NB4 (cell line): Measurements from ENCODE around the gene SUSD2.
A peak's percentile ranks its signal among the peaks of the same experiment; 100 is the strongest.

Experiments
- DNase-seq: peaks from one replicate; pipeline ENCODE4 v3.0.0; 2010; ENCODE audit warnings: low read depth
- H3K4me3 ChIP-seq: one replicate; pipeline ENCODE4 v1.5.1; 2011; ENCODE audit warnings: mild to moderate bottlenecking, low read depth, low read length, moderate library complexity
- MYC ChIP-seq: IDR thresholded peaks from 2 replicates; pipeline ENCODE4 v1.6.1; 2011; ENCODE audit warnings: low read depth, low read length
- POLR2A ChIP-seq: IDR thresholded peaks from 2 replicates; pipeline ENCODE4 v1.6.1; 2011; ENCODE audit warnings: mild to moderate bottlenecking; ENCODE audit not compliant: insufficient read length; ENCODE audit errors: extremely low read depth
- TF ChIP-seq, protein P1 (sequence below): IDR thresholded peaks from 2 replicates; pipeline ENCODE4 v1.6.1; 2011; ENCODE audit warnings: low read depth, low read length
- TF ChIP-seq, protein P2 (sequence below): IDR thresholded peaks from one replicate; pipeline ENCODE4 v1.5.1; 2012; ENCODE audit warnings: low read depth, low read length

The SUSD2 gene

DNA sequence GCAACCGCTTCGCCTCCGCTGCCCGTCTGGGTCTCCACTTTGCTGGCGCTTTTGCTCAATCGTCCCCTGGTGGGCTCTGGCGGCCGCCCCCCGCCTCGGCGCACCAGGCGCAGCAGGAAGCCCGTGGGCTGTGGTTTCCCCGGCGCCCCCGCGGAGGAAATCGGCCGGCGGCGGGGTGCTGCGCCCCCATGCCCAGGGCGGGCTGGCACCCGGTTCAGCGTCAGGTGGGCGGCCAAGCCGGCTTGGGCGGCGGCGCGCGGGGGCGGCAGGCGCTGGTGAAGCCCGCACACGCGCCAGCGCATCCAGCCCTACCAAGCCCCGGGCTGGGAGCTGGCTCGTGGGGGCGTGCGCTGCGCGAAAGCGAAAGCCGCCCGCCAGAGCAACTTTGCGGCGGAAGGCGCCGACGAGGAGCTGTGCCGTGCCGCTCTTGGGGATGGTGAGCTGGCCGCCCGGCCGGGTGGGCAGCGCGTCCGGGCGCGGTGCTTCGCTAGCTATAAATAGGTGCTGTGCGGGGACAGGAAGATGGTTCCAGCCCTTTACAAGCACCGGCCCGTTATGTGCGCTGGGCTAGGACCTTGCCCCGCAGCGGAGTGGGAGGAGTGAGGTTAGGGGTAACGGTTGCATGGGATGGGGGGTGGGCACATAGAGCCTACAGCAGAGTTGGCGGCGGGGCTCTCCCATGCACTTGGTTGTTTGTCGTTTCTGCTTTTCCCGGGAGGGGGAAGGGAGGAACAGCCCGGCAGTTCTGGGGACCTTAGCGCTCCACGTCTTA, 25.0 kb upstream of the SUSD2 start:
- TF ChIP-seq, protein P1, sequence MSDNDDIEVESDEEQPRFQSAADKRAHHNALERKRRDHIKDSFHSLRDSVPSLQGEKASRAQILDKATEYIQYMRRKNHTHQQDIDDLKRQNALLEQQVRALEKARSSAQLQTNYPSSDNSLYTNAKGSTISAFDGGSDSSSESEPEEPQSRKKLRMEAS: no peak
- TF ChIP-seq MYC (no peak), POLR2A (no peak)
- TF ChIP-seq, protein P2, sequence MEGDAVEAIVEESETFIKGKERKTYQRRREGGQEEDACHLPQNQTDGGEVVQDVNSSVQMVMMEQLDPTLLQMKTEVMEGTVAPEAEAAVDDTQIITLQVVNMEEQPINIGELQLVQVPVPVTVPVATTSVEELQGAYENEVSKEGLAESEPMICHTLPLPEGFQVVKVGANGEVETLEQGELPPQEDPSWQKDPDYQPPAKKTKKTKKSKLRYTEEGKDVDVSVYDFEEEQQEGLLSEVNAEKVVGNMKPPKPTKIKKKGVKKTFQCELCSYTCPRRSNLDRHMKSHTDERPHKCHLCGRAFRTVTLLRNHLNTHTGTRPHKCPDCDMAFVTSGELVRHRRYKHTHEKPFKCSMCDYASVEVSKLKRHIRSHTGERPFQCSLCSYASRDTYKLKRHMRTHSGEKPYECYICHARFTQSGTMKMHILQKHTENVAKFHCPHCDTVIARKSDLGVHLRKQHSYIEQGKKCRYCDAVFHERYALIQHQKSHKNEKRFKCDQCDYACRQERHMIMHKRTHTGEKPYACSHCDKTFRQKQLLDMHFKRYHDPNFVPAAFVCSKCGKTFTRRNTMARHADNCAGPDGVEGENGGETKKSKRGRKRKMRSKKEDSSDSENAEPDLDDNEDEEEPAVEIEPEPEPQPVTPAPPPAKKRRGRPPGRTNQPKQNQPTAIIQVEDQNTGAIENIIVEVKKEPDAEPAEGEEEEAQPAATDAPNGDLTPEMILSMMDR: no peak
- peak overlapping the region; percentile 73 for H3K4me3 ChIP-seq
- DNase-seq: peak; percentile 91

DNA sequence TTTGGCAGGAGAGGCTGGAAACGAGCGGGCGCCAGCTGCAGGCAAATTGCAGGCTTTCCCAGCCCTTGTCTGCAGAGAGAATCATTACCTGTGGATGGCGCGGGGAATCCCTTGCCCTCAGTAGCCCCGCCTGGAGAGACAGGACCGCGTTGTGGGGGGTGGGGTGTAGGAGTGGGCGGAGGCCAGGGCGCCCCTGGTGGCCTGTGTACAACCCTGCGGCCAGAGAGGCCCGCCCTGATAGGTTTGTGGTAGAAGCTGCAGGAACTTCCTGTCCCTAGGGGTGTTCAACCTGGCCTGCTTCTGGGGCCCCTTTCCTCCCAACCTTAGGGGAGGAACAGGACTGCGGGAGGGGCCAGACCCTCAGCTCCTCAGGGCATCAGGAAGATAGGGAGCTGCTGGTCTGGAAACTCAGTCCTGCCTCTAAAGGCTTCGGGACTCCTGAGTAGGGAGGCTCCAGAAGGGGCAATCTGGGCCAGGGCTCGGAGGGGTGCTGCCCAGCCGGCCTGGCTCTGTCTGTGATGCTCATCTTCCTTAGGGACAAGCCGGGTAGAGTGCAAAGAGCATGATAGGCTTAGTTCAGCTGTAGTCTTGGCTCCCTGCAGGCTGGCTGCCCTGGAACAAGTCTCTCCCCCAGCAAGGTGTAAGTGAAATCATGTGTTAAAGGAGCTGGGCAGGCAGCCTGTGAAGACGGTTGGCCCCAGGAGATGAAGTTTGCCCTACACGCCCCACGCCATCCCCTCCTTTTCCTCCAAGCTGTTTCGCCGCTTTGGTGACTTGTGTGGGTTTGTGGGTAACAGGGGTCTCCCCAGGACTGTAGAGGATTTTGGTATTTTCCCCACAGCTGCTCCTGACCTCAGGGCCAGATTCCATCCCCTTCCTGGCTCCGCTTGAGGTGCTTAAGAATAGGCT, 24.1 kb upstream of the SUSD2 start:
- peak overlapping the region; percentile 73 for H3K4me3 ChIP-seq
- peak; percentile 97 for DNase-seq
- TF ChIP-seq, protein P1: peak; percentile 51
- TF ChIP-seq MYC (no peak; the same call in 1 of the 2 replicates), POLR2A (no peak)
- TF ChIP-seq, protein P2: peak; percentile 77

DNA sequence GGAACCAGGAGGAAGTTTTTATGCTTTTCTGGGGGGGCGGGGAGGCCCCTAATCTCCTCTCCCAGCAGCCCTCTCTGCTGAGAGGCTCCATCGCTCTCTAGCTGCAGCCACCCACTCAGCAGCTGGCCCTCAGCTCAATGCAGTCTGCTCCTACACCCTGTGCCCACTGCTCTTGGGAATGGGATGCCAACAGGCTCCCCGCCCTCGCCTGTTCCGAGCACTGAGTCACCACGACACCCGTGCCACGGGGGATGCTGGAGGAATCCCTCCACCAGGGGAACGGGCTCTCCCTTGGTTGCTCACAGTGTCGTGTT, 23.5 kb upstream of the SUSD2 start:
- no peak for DNase-seq
- TF ChIP-seq, protein P2: no peak
- TF ChIP-seq MYC: no peak
- TF ChIP-seq, protein P1: no peak
- peak overlapping the region; percentile 73 for H3K4me3 ChIP-seq

DNA sequence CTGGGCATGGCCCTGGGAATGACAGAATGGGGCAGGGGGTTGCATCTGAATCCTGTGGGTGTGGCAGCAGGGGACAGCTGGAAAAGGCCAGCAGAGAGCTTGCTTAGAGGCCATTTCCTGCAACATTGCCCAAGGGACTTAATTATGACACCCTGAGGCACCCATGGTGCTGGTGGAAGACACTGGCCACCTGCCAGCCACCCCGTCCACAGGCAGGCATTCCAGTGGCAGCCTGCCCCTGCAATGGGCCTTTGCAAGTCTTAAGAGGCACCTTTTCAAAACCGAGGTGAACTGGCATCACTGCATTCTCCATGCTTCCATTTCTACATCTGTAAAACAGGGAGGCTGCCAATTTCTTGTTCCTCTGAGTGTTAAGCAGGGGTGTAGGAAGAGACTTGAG, 21.6 kb upstream of the SUSD2 start:
- no peak overlapping the region for H3K4me3 ChIP-seq
- TF ChIP-seq, protein P1: no peak
- no peak for TF ChIP-seq POLR2A
- no peak for TF ChIP-seq MYC
- TF ChIP-seq, protein P2: no peak
- peak; percentile 36 for DNase-seq

DNA sequence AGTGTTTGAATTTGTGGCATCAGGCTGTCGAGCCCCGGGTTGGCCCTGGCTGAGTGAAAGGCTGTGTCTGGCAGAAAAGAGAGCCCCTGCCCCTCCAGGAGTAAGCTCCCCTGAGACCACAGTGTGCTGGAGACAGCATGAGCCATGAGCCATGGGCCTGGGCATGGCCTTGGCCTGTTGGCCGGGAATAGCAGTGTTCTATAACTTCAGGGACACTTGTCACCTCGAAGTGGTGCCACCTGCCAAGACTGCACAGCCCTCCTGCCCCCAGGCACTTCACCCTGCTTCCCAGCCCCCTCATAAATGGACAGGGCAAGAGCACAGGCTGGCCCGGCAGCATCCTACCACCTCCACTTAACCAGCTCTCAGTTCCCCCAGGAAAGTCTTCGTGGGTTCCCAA, 20.7 kb upstream of the SUSD2 start:
- no peak for DNase-seq
- no peak overlapping the region for H3K4me3 ChIP-seq
- TF ChIP-seq, protein P1: no peak
- TF ChIP-seq POLR2A (no peak), MYC (no peak)
- TF ChIP-seq, protein P2: no peak
